HepG2 (cell line): ENCODE data around the gene NID1. TPM values are rescaled to one million over a fixed set of nuclear protein-coding genes. Genes with fewer than 3 reads are reported as not detected.

Experiments
- ATF7 ChIP-seq, 2 experiments: fragments of 450-650 bp in 1 of 2; sonication (generic) in 1 of 2; formaldehyde crosslinking in 1 of 2; IDR thresholded peaks; 2 replicates each; pipeline versions ENCODE4 v1.4.0 to v1.6.1; 2016 to 2020; ENCODE audit warnings: antibody characterized with exemption in 1 of 2, mild to moderate bottlenecking in 1 of 2, missing genetic modification reagents in 1 of 2
- KAT2B ChIP-seq: fragments of 150-350 bp; IDR thresholded peaks from 2 replicates; pipeline ENCODE4 v1.6.1; 2014; ENCODE audit warnings: low read depth, low read length, borderline replicate concordance
- MEF2D ChIP-seq: sonication (generic); formaldehyde crosslinking; IDR thresholded peaks from 2 replicates; pipeline ENCODE4 v1.5.1; 2020; ENCODE audit warnings: mild to moderate bottlenecking, missing genetic modification reagents
- NCOA1 ChIP-seq: sonication (generic); formaldehyde crosslinking; IDR thresholded peaks from 2 replicates; pipeline ENCODE4 v1.9.0; 2021; ENCODE audit warnings: missing genetic modification reagents
- RARG ChIP-seq: sonication (generic); formaldehyde crosslinking; IDR thresholded peaks from 2 replicates; pipeline ENCODE4 v1.4.0; 2020; ENCODE audit warnings: low read depth, mild to moderate bottlenecking, missing genetic modification reagents
- RNF2 ChIP-seq: fragments of 450-650 bp; conservative IDR thresholded peaks from 2 replicates; pipeline ENCODE4 v1.6.1; 2016; ENCODE audit warnings: low read depth
- SIX4 ChIP-seq: sonication (generic); formaldehyde crosslinking; IDR thresholded peaks from 2 replicates; pipeline ENCODE4 v1.4.0; 2020; ENCODE audit warnings: missing genetic modification reagents
- ZNF607 ChIP-seq: sonication (generic); formaldehyde crosslinking; IDR thresholded peaks from 2 replicates; pipeline ENCODE4 v1.5.1; 2020; ENCODE audit warnings: missing genetic modification reagents, mild to moderate bottlenecking, borderline replicate concordance
- polyA plus RNA-seq, 8 experiments: library from polyadenylated mRNA; depleted of rRNA in 3 of 8; stranded (reverse) in 7 of 8; unstranded in 1 of 8; fragments of >200 nt; fragmentation: Illumina TruSeq in 4 of 8; extraction: Trizol in 4 of 8; gene quantifications; 2 replicates each; pipeline versions ENCODE4 v1.2.1 to v1.2.3, GENCODE V29; 2011 to 2016; ENCODE audit warnings: low read depth in 4 of 8, missing spikeins in 1 of 8, mixed read lengths in 1 of 8; ENCODE audit not compliant: insufficient read depth in 1 of 8
- total RNA-seq, 5 experiments: library from RNA; depleted of rRNA; stranded (reverse); fragments of >200 nt; fragmentation: Illumina TruSeq; extraction: Trizol; gene quantifications; 2 replicates each; pipeline ENCODE4 v1.2.3, GENCODE V29; 2016; ENCODE audit warnings: low read depth in 1 of 5
- TF ChIP-seq, protein P1 (sequence below): sonication (generic); formaldehyde crosslinking; IDR thresholded peaks from 2 replicates; pipeline ENCODE4 v1.4.0; 2020; ENCODE audit warnings: missing genetic modification reagents, borderline replicate concordance
- TF ChIP-seq, protein P2 (sequence below): sonication (generic); formaldehyde crosslinking; IDR thresholded peaks from 2 replicates; pipeline ENCODE4 v1.4.0; 2020; ENCODE audit warnings: missing genetic modification reagents, mild to moderate bottlenecking, borderline replicate concordance
- TF ChIP-seq, protein P3 (sequence below): IDR thresholded peaks from 2 replicates; pipeline ENCODE4 v1.6.1; 2018; ENCODE audit warnings: missing genetic modification reagents
- TF ChIP-seq, protein P4 (sequence below): IDR thresholded peaks from 2 replicates; pipeline ENCODE4 v1.4.0; 2020; ENCODE audit warnings: mild to moderate bottlenecking, missing genetic modification reagents
- TF ChIP-seq, protein P5 (sequence below): sonication (generic); formaldehyde crosslinking; IDR thresholded peaks from 2 replicates; pipeline ENCODE4 v1.5.0; 2020; ENCODE audit warnings: missing genetic modification reagents
- TF ChIP-seq, protein P6 (sequence below): sonication (generic); formaldehyde crosslinking; IDR thresholded peaks from 2 replicates; pipeline ENCODE4 v1.4.0; 2020; ENCODE audit warnings: mild to moderate bottlenecking, missing genetic modification reagents

Gene NID1
- total and polyA plus RNA-seq, 2 of the 13 experiments (the other 11 are each of a cell fraction or from before 2014, with no cell fraction given) = 50.2 to 56.1 TPM

DNA sequence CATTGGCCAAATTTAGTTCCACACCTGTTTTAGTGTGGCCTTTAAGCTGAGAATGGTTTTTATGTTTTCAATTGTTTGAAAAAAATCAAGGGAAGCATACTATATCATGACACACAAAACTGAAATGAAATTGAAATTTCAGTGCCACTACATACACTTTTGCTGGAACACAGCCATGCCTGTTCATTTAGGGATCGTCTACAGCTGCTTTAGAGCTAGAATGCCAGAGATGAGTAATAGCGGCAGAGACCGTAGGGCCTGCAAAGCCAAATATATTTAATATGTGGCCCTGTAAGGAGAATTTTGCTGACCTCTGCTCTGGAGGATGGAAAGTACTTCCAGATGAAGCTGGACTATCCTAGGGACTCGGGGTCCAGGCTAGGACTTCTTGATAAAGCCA lies 135.7 kb downstream of the NID1 start (continued):
- TF ChIP-seq, protein P1, sequence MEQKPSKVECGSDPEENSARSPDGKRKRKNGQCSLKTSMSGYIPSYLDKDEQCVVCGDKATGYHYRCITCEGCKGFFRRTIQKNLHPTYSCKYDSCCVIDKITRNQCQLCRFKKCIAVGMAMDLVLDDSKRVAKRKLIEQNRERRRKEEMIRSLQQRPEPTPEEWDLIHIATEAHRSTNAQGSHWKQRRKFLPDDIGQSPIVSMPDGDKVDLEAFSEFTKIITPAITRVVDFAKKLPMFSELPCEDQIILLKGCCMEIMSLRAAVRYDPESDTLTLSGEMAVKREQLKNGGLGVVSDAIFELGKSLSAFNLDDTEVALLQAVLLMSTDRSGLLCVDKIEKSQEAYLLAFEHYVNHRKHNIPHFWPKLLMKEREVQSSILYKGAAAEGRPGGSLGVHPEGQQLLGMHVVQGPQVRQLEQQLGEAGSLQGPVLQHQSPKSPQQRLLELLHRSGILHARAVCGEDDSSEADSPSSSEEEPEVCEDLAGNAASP (CRISPR knock-in tag) = no peak
- TF ChIP-seq ZNF607 (CRISPR knock-in tag) (no peak), MEF2D (CRISPR knock-in tag) (no peak), RARG (CRISPR knock-in tag) (no peak), SIX4 (CRISPR knock-in tag) (no peak), KAT2B (no peak), RNF2 (no peak), ATF7 (IDR thresholded peaks at IDR 0.05) (no peak), ATF7 (CRISPR knock-in tag; IDR thresholded peaks at IDR 0.05) (no peak), NCOA1 (CRISPR knock-in tag) (no peak)
- TF ChIP-seq, protein P2, sequence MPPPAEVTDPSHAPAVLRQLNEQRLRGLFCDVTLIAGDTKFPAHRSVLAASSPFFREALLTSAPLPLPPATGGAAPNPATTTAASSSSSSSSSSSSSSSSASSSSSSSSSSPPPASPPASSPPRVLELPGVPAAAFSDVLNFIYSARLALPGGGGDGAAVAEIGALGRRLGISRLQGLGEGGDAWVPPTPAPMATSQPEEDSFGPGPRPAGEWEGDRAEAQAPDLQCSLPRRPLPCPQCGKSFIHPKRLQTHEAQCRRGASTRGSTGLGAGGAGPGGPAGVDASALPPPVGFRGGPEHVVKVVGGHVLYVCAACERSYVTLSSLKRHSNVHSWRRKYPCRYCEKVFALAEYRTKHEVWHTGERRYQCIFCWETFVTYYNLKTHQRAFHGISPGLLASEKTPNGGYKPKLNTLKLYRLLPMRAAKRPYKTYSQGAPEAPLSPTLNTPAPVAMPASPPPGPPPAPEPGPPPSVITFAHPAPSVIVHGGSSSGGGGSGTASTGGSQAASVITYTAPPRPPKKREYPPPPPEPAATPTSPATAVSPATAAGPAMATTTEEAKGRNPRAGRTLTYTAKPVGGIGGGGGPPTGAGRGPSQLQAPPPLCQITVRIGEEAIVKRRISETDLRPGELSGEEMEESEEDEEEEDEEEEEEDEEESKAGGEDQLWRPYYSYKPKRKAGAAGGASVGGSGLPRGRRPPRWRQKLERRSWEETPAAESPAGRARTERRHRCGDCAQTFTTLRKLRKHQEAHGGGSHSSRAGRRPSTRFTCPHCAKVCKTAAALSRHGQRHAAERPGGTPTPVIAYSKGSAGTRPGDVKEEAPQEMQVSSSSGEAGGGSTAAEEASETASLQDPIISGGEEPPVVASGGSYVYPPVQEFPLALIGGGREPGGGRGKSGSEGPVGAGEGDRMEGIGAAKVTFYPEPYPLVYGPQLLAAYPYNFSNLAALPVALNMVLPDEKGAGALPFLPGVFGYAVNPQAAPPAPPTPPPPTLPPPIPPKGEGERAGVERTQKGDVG = no peak
- TF ChIP-seq, protein P3, sequence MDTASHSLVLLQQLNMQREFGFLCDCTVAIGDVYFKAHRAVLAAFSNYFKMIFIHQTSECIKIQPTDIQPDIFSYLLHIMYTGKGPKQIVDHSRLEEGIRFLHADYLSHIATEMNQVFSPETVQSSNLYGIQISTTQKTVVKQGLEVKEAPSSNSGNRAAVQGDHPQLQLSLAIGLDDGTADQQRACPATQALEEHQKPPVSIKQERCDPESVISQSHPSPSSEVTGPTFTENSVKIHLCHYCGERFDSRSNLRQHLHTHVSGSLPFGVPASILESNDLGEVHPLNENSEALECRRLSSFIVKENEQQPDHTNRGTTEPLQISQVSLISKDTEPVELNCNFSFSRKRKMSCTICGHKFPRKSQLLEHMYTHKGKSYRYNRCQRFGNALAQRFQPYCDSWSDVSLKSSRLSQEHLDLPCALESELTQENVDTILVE (CRISPR knock-in tag) = no peak
- TF ChIP-seq, protein P4, sequence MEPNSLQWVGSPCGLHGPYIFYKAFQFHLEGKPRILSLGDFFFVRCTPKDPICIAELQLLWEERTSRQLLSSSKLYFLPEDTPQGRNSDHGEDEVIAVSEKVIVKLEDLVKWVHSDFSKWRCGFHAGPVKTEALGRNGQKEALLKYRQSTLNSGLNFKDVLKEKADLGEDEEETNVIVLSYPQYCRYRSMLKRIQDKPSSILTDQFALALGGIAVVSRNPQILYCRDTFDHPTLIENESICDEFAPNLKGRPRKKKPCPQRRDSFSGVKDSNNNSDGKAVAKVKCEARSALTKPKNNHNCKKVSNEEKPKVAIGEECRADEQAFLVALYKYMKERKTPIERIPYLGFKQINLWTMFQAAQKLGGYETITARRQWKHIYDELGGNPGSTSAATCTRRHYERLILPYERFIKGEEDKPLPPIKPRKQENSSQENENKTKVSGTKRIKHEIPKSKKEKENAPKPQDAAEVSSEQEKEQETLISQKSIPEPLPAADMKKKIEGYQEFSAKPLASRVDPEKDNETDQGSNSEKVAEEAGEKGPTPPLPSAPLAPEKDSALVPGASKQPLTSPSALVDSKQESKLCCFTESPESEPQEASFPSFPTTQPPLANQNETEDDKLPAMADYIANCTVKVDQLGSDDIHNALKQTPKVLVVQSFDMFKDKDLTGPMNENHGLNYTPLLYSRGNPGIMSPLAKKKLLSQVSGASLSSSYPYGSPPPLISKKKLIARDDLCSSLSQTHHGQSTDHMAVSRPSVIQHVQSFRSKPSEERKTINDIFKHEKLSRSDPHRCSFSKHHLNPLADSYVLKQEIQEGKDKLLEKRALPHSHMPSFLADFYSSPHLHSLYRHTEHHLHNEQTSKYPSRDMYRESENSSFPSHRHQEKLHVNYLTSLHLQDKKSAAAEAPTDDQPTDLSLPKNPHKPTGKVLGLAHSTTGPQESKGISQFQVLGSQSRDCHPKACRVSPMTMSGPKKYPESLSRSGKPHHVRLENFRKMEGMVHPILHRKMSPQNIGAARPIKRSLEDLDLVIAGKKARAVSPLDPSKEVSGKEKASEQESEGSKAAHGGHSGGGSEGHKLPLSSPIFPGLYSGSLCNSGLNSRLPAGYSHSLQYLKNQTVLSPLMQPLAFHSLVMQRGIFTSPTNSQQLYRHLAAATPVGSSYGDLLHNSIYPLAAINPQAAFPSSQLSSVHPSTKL (CRISPR knock-in tag) = no peak
- TF ChIP-seq, protein P5, sequence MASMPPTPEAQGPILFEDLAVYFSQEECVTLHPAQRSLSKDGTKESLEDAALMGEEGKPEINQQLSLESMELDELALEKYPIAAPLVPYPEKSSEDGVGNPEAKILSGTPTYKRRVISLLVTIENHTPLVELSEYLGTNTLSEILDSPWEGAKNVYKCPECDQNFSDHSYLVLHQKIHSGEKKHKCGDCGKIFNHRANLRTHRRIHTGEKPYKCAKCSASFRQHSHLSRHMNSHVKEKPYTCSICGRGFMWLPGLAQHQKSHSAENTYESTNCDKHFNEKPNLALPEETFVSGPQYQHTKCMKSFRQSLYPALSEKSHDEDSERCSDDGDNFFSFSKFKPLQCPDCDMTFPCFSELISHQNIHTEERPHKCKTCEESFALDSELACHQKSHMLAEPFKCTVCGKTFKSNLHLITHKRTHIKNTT = no peak
- TF ChIP-seq, protein P6, sequence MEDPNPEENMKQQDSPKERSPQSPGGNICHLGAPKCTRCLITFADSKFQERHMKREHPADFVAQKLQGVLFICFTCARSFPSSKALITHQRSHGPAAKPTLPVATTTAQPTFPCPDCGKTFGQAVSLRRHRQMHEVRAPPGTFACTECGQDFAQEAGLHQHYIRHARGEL = no peak
